ENCODE measurements around the gene MEP1B.
A peak's percentile ranks its signal among the peaks of the same experiment; 100 is the strongest.
"Not testable (repeated sequence)": the region's sequence is repeated elsewhere in the genome, so short reads cannot be mapped to it uniquely, and the experiment has no call there.

The MEP1B gene

GRCh38 chr18:32189790-32190189 is at the start of gene MEP1B:
Gene MEP1B (plus strand): TSS chr18:32190039. CDS start chr18:32190071, 32 bp downstream.
- DNase-seq = no peak

- DNase-seq = no peak
Measured at GRCh38 chr18:32148185-32148870, 41.5 kb upstream of the MEP1B start.

GRCh38 chr18:32152705-32153448 is 37.0 kb upstream of the MEP1B start:
- no peak for DNase-seq

GRCh38 chr18:32156855-32157254 is 33.0 kb upstream of the MEP1B start:
- no peak for DNase-seq

GRCh38 chr18:32157580-32157979 is 32.3 kb upstream of the MEP1B start:
- DNase-seq = no peak

- DNase-seq = peak; percentile 93
Measured at GRCh38 chr18:32158108-32158624, 31.7 kb upstream of the MEP1B start.

- not testable (repeated sequence) for DNase-seq
Measured at GRCh38 chr18:32158631-32159030, 31.2 kb upstream of the MEP1B start.

GRCh38 chr18:32160547-32160946 is 29.3 kb upstream of the MEP1B start:
- no peak for DNase-seq

GRCh38 chr18:32167980-32168730 is 21.7 kb upstream of the MEP1B start:
- no peak for DNase-seq

- no peak for DNase-seq
Measured at GRCh38 chr18:32173654-32174053, 16.2 kb upstream of the MEP1B start.

GRCh38 chr18:32174719-32175118 is 15.1 kb upstream of the MEP1B start:
- no peak for DNase-seq

- peak; percentile 47 for DNase-seq
Measured at GRCh38 chr18:32175265-32175664, 14.6 kb upstream of the MEP1B start.

- DNase-seq = not testable (repeated sequence)
Measured at GRCh38 chr18:32176745-32177144, 13.1 kb upstream of the MEP1B start.

- DNase-seq = peak; percentile 75
Measured at GRCh38 chr18:32177530-32177929, 12.3 kb upstream of the MEP1B start.

- no peak for DNase-seq
Measured at GRCh38 chr18:32183503-32183902, 6.3 kb upstream of the MEP1B start.

- no peak for DNase-seq
Measured at GRCh38 chr18:32190209-32190608, 370 bp downstream of the MEP1B start.

- DNase-seq = no peak
Measured at GRCh38 chr18:32195881-32196815, 6.3 kb downstream of the MEP1B start.

GRCh38 chr18:32200766-32201165 is 10.9 kb downstream of the MEP1B start:
- peak; percentile 63 for DNase-seq

- DNase-seq = no peak
Measured at GRCh38 chr18:32201948-32202672, 12.3 kb downstream of the MEP1B start.

- DNase-seq = no peak
Measured at GRCh38 chr18:32208023-32208422, 18.2 kb downstream of the MEP1B start.

- no peak for DNase-seq
Measured at GRCh38 chr18:32208577-32208976, 18.7 kb downstream of the MEP1B start.

Measured in NCI-H345 (cell line).